ENCODE results near the gene RPS15A. TPM values are rescaled to one million over a fixed set of nuclear protein-coding genes. Genes with fewer than 3 reads are reported as not detected.

Gene RPS15A
- total RNA-seq, result 2,443 and 2,956 TPM in 2 replicates

DNA sequence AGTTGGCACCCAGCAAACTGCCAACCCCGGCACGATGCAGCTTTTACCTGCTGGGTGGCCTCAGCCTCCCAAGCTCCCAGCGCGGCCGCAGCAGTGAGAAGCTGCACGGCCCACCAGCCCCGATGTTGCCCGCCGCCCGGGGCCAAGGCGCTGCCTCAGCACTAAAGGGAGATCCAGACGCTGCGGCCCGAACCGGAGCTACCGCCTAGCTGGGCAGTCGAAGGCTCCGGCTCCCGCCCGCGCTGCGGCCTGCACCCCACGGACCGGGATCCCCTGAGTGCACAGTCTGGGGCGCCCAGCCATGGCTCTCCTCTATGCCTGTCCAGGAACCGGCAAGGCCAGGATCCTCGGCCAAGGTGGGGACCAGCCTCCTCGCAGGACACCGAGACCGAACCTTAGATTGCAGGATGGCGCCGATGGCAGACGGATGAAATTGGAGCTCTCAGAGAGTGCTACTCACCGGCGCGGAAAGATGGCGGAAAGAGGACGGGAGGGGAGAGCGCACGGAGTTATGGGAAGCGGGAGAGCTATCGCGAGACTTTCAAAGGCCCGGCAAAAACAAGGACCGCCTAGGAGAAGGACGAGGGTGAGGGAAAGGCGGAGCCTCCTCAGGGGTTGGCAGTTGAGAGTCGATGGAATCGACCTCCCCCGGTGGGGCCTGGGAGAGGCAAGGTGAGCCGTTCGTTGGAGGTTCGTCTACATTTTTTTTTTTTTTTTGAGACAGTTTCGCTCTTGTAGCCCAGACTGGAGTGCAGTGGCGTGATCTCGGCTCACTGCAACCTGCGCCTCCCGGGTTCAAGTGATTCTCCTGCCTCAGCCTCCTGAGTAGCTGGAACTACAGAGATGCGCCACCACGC is at the start of gene RPS15A:
Gene RPS15A, minus strand, starts transcription at position 485 of the 857 bp plus-strand sequence. CDS start 1,221 bp downstream, outside the sequence.
- Mint-ChIP-seq H3K27ac (peak within 1 kb of the TSS; percentile 89), H3K4me1 (peaks cover 51% of the 10 kb centered on the region), H3K9me3 (peaks cover 3% of the 10 kb centered on the region), H3K27me3 (no peaks in the 10 kb centered on the region), H3K4me3 (peak within 1 kb of the TSS; percentile 98), H3K36me3 (ENCODE audit: low read depth) (peaks cover 85% of the 10 kb centered on the region)
- ATAC-seq (ENCODE audit: low read depth) (peak; percentile 98), DNase-seq (peak; percentile 79)
- ChIA-PET CTCF (interaction anchor here (5.4 kb wide), 1 partner anchor 13 kb away, joined by 31 read pairs; the partner anchor contains the start of gene ARL6IP1), POLR2A (interaction anchor here (0.5 to 6.1 kb wide), 14 partner anchors 10 to 1776 kb away, joined by 3 to 156 read pairs (median 4); partner anchors contain the start of genes ARL6IP1, CCP110, COQ7 and IQCK)
- intact Hi-C loops (cut with micrococcal nuclease), result loop anchor here (1.0 kb wide), 2 partner anchors 11 to 928 kb away; partner anchors contain the start of genes ARL6IP1, IQCK and KNOP1
- TF ChIP-seq, protein P1, sequence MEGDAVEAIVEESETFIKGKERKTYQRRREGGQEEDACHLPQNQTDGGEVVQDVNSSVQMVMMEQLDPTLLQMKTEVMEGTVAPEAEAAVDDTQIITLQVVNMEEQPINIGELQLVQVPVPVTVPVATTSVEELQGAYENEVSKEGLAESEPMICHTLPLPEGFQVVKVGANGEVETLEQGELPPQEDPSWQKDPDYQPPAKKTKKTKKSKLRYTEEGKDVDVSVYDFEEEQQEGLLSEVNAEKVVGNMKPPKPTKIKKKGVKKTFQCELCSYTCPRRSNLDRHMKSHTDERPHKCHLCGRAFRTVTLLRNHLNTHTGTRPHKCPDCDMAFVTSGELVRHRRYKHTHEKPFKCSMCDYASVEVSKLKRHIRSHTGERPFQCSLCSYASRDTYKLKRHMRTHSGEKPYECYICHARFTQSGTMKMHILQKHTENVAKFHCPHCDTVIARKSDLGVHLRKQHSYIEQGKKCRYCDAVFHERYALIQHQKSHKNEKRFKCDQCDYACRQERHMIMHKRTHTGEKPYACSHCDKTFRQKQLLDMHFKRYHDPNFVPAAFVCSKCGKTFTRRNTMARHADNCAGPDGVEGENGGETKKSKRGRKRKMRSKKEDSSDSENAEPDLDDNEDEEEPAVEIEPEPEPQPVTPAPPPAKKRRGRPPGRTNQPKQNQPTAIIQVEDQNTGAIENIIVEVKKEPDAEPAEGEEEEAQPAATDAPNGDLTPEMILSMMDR (IDR thresholded peaks at IDR 0.05), result no peak

DNA sequence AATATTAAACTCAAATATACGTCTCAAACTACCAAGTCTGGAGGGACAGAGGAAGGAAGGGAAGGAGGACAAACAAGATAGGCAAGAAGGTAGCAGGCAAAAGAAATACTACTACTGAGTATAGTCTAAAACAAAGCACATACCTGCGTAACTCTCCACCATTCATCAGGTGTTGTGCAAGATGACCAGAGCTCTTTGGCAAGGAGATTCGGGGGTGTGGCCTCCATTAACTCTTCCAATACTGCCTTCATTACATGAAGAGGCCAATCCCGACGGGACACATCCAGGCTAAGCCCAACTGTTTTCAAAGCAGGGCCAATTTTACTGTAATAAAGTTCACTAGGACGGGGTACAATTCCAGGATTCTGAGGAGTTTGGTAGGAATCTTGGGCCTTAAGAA is 49.4 kb upstream of the RPS15A start:
- no peak for ATAC-seq (ENCODE audit: low read depth)
- Mint-ChIP-seq H3K27ac (no peak overlapping the region), H3K9me3 (no peaks in the 10 kb centered on the region)

DNA sequence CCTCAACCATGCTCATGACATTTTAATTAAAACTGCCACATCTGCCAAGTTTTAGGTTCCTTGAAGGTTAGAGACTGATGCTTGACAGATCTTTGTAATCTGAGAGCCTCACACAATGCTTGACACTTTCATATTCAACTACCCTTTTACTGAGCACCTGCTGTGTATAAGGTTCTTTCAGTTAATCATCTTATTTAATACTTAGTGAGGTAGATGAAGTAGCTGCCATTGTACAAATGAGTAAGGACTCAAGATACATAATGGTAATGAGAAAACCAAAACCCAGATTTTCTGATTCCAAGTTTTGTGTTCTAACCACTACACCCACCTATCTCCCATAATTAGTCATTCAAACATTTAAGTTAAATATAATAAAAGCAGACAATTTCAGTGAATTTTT is 46.6 kb upstream of the RPS15A start:
- H3K9me3 Mint-ChIP-seq, result no peaks in the 10 kb centered on the region
- peaks cover 85% of the 10 kb centered on the region for H3K36me3 Mint-ChIP-seq (ENCODE audit: low read depth)

More for the DNA sequence above, 49.4 kb upstream of the RPS15A start:
- Mint-ChIP-seq H3K4me3 (no peak overlapping the region), H3K27me3 (no peaks in the 10 kb centered on the region), H3K36me3 (ENCODE audit: low read depth) (peaks cover 89% of the 10 kb centered on the region), H3K4me1 (no peaks in the 10 kb centered on the region)
- POLR2A ChIA-PET, result no interaction called here
- intact Hi-C loops (cut with micrococcal nuclease), result no loop called here
- CTCF ChIA-PET, result no interaction called here
- TF ChIP-seq, protein P1 (IDR thresholded peaks at IDR 0.05), result no peak
- no peak for DNase-seq

DNA sequence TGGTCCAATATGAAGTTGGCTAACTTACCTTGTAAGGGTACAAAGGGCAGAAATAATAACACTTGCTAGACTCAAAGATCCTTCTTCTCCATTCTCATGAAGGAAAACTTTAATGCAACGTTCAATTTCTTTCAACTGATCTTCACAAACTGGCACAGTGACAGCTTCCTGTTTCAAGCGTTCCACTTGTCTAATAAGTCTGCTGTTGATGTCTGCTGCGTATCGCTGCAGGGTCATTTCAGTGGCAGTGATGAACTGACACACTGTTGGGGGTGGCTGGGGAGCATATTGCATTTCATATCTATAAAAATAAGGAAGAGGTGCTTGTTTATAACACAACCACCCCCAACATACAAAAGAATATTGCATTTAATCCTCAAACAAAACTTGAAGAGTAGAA is 44.7 kb upstream of the RPS15A start:
- intact Hi-C loops (cut with micrococcal nuclease), result no loop called here
- no peak for DNase-seq
- ATAC-seq (ENCODE audit: low read depth), result no peak
- peaks cover 84% of the 10 kb centered on the region for H3K36me3 Mint-ChIP-seq (ENCODE audit: low read depth)
- TF ChIP-seq, protein P1 (IDR thresholded peaks at IDR 0.05), result no peak
- no peak overlapping the region for H3K4me3 Mint-ChIP-seq
- H3K9me3 Mint-ChIP-seq, result no peaks in the 10 kb centered on the region
- H3K27ac Mint-ChIP-seq, result no peak overlapping the region
- POLR2A ChIA-PET, result no interaction called here
- no peaks in the 10 kb centered on the region for H3K27me3 Mint-ChIP-seq
- CTCF ChIA-PET, result no interaction called here
- H3K4me1 Mint-ChIP-seq, result no peaks in the 10 kb centered on the region

More for the DNA sequence above, 46.6 kb upstream of the RPS15A start:
- TF ChIP-seq, protein P1 (IDR thresholded peaks at IDR 0.05), result no peak
- H3K4me1 Mint-ChIP-seq, result no peaks in the 10 kb centered on the region
- intact Hi-C loops (cut with micrococcal nuclease), result no loop called here
- H3K27ac Mint-ChIP-seq, result no peak overlapping the region
- DNase-seq (no peak), ATAC-seq (ENCODE audit: low read depth) (no peak)
- POLR2A ChIA-PET, result no interaction called here
- CTCF ChIA-PET, result no interaction called here
- no peak overlapping the region for H3K4me3 Mint-ChIP-seq
- no peaks in the 10 kb centered on the region for H3K27me3 Mint-ChIP-seq

DNA sequence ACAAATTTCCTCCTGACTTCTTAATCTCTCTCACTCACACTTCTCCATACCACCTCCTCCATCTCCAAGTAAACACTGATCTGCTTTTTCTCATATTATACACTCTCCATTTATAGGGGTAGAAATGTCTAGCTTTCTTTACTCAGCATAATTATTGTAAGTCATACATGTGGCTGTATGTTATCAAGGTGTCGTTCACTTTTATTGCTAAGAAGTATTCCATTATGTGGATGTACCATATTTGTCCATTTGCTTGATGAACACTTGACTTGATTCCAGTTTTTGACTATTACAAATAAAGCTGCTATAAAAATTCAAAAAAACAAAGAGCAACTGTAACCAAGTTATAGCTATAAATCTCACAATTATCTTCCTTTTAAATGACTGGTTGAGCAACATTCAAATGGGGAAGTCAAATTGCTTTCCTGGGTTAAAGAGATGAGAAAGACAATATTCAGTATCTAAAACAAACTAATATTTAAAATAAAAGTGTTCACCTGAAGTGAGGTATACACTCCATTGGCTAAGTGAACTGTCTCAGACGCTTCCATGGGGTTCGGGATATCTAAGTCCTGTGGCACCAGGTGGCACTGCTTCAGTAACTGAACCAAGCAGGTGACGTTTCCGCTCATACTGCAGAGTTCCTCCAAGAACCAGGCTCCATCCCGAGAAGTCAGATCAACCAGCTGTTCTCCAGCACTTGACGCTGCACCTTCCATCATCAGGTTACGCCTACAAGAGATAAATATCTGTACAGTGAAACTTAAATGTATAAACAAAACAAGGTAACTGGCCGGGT is 43.8 kb upstream of the RPS15A start:
- intact Hi-C loops (cut with micrococcal nuclease), result no loop called here
- ATAC-seq (ENCODE audit: low read depth) (no peak), DNase-seq (no peak)
- H3K9me3 Mint-ChIP-seq, result no peaks in the 10 kb centered on the region
- no peak overlapping the region for H3K27ac Mint-ChIP-seq
- CTCF ChIA-PET, result no interaction called here
- peaks cover 87% of the 10 kb centered on the region for H3K36me3 Mint-ChIP-seq (ENCODE audit: low read depth)
- POLR2A ChIA-PET, result no interaction called here
- no peaks in the 10 kb centered on the region for H3K27me3 Mint-ChIP-seq
- no peak overlapping the region for H3K4me3 Mint-ChIP-seq
- no peaks in the 10 kb centered on the region for H3K4me1 Mint-ChIP-seq
- TF ChIP-seq, protein P1 (IDR thresholded peaks at IDR 0.05), result no peak
